HG03575 (cell line): ENCODE data around the gene PFDN1.

ENCODE experiments used
- ATAC-seq: cut with Tn5 transposase; IDR thresholded peaks from one replicate; pipeline ENCODE4 v1.9.1; 2021; ENCODE audit not compliant: unreplicated experiment, insufficient number of reproducible peaks, low FRiP score; ENCODE audit errors: extremely low read depth

PFDN1 gene

DNA sequence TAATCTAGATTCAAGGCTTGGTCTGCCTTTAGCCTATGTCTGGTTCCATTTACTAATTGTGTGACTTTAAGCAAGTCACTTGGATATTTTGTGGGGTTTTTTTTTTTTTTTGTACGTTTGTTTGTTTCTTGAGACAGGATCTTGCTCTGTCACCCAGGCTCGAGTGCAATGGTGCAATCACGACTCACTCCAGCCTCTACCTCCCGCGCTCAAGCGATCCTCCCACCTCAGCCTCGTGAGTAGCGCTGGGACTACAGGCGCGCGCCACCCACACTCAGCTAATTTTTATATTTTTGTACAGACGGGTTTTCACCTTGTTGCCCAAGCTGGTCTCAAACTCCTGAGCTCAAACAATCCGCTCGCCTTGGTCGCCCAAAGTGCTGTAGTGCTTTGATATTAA lies 1.1 kb upstream of the PFDN1 start:
- ATAC-seq: no peak

DNA sequence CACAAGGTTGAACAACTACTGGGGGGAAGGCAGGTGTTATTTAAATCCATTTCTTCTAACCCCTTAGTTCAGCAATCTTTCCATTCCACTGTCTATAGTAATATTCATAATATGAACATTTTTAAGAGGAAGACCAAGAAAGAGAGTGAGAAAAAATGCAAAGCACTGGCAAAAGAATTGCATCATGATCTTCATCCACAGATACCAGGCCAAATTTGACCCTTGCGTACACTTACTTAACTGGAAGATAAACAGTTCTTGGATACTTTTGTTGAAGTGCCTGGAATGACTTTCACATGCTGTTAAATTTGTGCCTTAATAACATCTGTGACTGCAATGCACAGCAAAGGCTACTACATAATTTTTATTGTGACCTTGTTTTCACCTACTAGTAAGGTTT lies 1.8 kb downstream of the PFDN1 start:
- no peak for ATAC-seq

DNA sequence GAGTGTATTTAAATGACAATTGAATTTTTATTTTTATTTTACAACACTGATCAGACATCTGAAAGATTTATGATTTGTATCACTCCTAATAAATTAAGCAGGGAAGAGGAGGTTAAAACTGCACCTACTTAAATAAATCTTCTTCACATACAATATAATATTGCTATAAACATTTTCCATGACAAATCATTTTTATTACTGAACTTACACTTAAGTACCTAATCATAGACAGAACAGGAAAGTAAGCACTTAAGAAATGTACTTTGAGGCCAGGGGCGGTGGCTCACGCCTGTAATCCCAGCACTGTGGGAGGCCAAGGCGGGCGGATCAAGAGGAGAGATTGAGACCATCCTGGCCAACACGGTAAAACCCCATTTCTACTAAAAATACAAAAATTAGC lies 3.8 kb downstream of the PFDN1 start:
- no peak for ATAC-seq

DNA sequence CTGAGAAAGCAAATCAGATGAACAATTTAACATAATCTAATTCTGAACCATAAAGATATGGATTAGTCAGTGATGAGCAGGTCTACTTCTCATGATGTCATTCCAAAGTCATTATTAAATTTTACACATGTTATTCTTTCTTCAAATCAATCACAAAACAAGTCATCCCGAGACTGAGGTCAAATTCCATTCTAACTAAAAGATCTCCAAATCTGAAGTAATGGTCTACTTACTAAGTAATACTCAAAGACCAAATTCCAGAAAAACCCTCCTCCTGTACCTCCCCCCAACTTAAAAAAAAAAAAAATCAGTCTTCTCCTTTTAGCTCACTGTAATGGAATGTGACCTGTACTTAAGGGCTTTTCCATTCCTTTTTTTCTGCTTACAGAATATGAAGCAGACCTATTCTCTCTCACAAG lies 4.7 kb downstream of the PFDN1 start:
- ATAC-seq: no peak

DNA sequence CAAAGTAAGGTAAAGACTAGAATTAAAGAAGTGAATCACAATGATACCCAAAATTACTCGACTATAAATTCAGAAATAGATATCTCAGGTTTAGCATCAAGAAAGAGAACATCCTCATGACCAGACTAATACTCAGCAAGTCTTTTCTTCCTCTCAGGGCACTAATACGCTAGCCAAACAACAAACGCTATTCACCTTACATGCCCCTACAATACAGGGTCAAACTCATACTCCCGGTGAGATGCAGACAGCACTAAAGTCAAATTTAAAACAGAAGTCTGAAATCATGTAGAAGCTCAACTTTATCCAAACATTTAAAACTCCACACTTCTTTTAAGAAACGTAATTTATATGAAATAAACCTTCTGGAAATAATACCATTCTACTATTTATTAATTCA lies 5.6 kb downstream of the PFDN1 start:
- ATAC-seq: no peak

DNA sequence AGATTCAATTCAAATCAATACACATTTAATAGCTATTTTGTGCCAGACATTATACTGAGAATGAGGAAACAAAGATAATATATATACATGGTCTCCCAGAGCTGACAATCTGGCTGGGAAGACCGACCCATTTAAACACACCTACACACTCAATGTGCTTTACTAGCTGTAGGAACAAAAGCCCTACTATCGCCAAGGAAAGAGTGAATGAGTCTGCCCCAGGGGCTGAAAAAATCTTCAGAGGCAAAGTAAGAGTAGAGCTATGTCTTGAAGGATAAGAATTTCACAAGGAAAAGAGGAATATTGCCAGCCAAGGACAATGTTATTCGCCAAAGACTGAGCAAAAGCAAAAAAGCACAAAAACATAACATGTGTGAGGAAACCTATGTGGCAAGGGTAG lies 6.6 kb downstream of the PFDN1 start:
- ATAC-seq: no peak

DNA sequence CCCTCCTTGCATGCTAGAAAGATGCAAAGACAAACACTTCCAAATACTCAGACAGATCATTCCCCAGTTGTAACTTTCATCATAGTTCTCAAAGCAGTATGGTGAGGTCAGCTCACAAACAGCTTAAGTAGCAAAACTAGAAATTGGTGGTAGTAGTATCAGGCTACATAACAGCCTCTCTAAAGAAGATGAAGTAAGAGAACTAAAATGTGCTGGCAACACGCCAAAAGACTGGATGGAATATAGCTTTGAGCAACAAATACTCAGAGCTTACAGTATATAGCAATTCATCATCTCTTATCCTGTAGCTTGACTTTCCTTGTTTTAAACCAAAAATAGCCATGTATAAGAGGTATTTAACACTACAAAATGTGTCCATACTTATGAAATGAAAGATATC lies 7.5 kb downstream of the PFDN1 start:
- ATAC-seq: no peak

DNA sequence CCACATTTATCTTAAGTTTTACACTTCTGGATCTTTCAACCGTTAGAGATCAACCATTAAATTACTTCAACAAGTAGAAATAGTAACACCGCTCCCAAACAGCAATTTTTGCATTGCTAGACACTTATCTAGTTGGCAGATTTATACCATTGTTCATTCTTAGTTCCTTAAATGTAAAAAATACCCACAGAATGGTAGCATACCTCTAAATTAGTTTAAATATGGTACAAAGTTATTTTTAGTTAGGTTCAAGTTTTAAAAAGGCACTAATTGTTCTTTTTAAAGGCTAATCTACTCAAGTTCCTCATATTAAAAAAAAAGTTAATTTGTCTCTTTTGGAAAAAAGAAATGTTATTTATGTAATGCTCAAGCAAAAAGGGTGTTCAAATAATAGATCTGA lies 8.1 kb downstream of the PFDN1 start:
- ATAC-seq: no peak

DNA sequence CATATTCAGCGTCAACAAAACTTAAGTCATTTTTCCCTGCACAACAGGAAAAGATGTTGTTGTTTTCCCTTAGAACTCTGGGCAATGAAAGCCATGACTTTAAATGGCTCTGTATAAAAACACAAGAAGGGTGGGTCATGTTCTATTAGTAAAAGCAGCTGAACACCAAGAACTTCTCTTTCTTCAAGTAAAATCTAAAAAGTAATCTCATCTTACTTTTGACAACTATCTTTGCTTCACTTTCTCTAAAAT lies 9.1 kb downstream of the PFDN1 start:
- ATAC-seq: no peak

DNA sequence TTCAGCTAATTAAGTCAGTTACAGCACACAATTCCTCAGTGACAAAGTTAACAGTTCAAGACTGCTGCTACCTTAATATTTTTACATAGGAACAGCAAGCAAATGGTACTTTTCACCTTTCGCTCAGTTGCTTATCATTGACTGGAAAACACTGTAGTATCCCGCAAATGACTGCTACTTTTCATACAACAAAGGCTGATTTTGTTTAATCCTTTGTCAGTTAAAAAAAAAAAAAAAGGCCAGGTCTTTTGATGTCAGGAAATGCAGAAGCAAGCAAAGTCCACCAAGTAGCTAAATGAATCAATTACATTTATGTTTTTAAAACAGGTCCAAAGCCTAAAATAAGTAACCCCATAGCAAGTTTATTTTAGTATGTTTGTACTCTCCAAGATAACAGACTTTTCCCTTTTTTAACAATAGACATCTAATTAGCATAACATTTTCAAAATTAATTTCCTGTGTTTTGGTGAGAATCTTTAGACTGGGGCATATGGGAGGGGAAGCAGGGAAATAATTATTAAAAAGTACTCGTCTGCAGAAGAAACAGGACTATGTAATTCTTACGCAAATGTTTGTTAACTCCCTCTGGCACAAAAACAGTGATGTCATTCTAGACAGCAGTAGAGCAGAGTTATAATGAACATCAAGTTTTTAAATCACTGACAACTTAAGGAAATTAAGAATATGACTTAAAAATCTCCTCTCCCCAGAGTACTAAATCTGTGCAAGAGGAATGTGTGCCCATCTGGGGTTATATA lies 9.6 kb downstream of the PFDN1 start:
- no peak for ATAC-seq

DNA sequence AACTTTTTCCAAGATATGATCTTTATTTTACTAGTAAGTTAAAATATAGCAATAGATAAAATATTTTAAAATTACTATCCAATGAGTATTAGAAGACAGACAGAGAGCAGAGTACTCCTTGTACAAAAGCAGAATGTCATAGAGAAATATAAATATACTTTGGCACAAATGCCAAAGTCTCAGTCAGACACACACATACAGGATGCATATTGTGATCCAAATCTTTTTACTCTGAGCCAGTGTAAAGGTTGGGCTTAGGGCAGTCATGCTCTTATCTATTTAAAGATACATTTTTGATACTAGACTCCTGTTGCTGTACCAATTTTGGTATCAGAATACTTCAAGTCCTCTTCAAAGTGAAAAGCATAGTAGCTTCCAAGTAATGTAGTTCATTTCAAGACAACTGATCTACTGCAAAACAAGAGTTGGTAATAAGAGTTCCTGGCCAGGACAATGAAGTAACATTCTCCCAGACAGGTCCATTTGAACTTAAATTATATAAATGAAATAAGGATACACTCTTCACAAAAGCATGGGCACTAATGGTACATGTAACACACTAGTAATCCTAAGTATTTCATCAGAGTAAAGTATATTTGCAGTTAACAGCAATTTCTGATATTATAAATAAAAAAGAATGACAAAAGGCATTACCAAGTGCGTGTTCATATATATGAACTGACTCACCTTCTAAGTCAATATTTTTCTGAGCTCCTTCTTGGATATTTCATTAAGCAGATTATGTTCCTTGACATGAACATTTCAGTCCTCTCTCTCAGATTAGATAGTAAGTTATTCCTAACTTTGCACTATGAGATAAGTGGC lies 10.5 kb downstream of the PFDN1 start:
- no peak for ATAC-seq

DNA sequence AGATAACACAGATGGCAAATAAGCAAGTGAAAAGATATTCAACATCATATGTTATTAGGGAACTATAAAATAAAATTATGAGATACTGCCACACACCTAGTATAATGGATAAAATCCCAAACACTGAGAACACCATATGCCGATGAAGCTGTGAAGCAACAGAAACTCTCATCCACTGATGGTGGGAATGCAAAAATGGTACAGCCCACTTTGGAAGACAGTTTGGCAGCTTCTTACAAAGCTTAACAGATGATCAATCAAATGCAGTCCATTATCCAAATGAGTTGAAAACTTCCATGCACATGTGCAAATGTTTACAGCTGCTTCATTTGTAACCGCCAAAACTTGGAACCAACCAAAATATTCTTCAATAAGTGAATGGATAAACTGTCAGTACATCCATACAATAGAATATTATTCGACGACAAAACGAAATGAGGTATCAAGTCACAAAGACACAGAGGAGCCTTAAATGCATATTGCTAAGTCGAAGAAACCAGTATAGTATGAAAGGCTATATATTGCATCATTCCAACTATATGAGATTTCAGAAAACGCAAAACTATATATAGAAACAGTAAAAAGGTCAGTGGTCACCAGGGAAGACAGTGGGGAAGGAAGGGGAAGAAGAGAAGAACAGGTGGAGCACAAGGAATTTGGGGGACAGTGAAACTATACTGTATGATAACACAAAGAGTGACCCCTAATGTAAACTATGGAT lies 14.9 kb downstream of the PFDN1 start:
- ATAC-seq: no peak

DNA sequence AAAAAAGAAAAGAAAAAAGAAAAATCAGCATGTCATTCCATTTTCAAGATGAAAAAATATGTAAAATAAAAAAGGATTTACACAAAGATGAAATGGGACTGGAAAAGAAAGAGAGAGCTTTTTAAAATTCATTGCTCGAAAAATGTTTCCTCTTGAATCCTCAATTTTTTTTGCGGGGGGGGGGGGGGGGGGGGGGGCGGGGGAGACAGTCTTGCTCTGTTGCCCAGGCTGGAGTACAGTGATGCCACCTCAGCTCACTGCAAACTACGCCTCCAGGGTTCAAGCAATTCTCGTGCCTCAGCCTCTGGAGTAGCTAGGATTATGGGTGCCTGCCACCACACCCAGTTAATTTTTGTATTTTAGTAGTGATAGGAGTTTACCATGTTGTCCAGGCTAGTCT lies 16.5 kb downstream of the PFDN1 start:
- ATAC-seq: no peak

DNA sequence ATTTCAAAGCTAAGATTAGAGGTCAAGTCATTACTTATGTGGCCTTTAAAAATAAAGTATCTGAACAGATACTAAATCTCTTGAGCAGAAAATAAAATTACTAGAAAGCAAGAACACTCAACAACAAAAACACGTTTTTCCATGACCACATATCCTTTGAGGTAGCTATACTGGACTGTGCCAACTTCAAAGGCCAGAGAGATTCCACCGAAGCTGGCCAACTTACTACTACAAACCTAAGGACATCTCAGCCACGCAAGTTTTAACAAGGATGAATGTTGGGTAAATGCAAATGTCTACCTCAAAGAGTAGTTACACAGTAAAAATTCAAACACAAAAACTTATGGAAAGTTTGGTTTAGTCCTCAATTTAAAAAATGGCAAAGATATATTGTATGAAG lies 18.9 kb downstream of the PFDN1 start:
- no peak for ATAC-seq

DNA sequence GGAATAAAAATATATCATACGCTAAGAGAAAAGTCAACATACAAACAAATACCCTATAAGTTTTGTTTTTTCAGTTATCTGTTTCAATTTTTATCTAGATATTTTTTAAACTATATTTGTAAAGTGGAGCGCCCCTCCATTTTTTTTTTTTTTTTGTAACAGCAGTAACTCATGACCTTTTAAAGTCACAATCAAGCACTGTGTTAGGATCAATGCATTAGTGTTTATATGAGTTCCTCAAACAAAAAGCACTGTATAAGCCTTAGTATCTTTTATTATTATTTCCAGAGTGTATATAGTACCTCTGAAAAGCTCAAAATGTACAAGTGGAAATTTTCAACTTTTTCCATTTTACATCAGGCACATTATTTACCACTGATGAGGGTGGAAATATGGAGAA lies 20.6 kb downstream of the PFDN1 start:
- ATAC-seq: no peak

DNA sequence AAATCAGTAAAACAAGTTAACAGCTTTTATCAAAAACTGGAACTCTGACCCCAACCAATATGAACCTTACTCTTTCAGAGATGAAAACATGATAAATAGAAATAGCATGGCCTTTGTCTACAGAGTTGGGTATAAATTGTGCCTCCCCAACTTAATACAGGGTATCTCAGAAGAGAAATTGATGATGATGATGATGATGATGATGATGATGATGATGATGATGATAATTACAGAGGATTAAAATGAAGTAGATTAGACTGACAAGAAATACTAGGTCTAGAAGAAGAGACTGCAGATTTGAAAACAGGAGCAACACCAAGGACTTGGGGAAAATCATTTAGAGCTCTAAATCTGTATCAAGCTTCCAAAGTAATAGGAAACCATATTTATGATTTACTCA lies 27.1 kb downstream of the PFDN1 start:
- no peak for ATAC-seq

DNA sequence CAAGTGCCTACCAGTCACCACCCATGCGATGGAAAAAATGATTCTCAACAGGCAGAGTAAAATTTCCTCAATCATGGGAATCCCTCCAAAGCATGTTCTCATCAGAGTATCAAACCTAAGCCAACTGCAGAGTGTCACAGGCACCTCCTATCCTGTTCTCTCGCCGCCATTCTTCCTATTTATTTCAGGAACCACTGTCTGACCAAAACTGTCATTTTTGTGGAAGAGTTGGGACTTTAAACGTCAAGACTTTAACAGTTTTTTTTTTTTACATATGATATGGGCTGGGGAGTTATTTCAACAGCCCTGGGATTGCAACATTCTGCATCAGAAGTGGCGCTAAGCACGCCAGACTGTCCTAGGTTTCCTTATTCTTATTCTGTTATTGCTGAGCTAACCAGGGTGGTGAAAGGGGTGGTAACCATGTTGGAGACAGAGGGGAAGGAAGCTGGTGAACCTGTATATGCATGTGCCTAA lies 29.5 kb downstream of the PFDN1 start:
- no peak for ATAC-seq

DNA sequence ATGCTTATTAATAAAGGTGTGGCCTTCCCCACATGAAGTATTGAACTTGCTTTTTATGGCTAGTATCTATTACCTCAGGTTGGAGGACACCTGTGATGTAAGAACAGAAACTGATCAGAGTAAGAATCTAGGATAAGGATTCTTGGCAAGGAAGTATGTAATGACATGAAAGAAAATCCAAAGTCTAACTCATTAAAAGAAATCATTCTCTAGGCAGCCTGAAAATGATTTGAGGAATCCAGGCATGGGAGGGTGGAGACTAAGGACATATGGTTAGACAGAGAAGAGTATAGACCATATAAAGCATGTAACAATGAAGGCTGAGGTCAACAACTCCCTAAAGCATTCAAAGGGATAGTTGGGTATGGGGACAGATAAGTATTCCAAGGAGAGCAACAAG lies 32.9 kb downstream of the PFDN1 start:
- ATAC-seq: no peak

DNA sequence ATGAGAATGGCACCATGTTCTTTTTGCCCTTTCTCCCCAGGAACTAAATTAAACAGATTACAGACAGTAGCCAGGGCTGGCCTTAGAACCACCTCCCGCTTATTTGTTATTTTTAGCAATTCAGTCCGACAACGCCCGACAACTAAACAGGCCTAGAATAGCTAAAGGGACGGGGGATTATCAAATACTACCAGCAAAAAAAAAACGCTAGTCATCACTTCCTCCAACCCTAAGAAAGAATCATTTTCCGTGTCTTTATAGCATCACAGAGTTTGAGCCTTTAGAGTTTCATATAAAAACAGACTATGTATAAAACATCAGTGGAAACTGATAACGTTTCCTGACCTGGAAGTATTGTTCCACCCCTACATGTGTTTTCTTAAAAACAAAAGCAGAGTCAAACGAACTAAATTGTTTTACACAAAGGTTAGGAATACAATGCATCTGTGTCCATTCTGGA lies 35.3 kb downstream of the PFDN1 start:
- no peak for ATAC-seq

DNA sequence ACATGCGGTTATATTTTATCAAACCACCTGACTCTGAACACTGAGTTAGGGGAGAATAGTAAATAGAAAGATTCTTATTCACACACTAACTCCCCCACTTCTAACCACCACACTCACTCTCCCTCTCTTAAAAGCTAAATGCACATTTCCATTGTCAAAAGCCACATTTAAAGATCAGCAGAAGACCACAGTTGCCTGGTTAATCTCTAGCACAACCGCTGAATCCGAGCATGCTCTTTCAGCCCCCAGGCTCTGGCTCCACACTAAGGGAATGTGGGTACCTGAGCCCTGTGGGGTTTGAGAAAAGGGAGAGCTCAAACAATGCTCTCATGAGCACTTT lies 35.7 kb downstream of the PFDN1 start:
- ATAC-seq: no peak
